Heart right ventricle (tissue), 16 donors: ENCODE results near the gene ZNF621. TPM values are rescaled to one million over a fixed set of nuclear protein-coding genes. Genes with fewer than 3 reads are reported as not detected.

Source experiments
- ATAC-seq, 8 donors: fragments of 200-7000 bp; cut with Tn5 transposase; one replicate each; pipeline ENCODE4 v1.9.1; 2020; ENCODE audit warnings: mild to moderate bottlenecking in 8 of 8, moderate library complexity in 8 of 8, moderate number of reproducible peaks in 1 of 8
- DNase-seq, 2 donors: peaks; one replicate each; pipeline ENCODE4 v3.0.0-alpha.2; 2020
- H3K27ac ChIP-seq, 10 donors: fragments of 200-600 bp; sonication (generic) in 2 of 10; one replicate each; pipeline versions ENCODE4 v1.5.0 to v1.8.0; 2020 to 2022; ENCODE audit warnings: mild to moderate bottlenecking in 3 of 10
- H3K27me3 ChIP-seq, 7 donors: fragments of 200-600 bp; one replicate each; pipeline ENCODE4 v1.8.0; 2021 to 2022; ENCODE audit warnings: mild to moderate bottlenecking in 2 of 7
- H3K36me3 ChIP-seq, 9 donors: fragments of 200-600 bp; sonication (generic) in 1 of 9; one replicate each; pipeline versions ENCODE4 v1.5.0 to v1.8.0; 2020 to 2022; ENCODE audit warnings: mild to moderate bottlenecking in 2 of 9
- H3K4me1 ChIP-seq, 9 donors: fragments of 200-600 bp; sonication (generic) in 1 of 9; one replicate each; pipeline versions ENCODE4 v1.5.0 to v1.8.0; 2020 to 2022; ENCODE audit warnings: mild to moderate bottlenecking in 4 of 9
- H3K4me3 ChIP-seq, 10 donors: fragments of 200-600 bp; sonication (generic) in 2 of 10; one replicate each; pipeline versions ENCODE4 v1.5.0 to v1.8.0; 2020 to 2022; ENCODE audit warnings: mild to moderate bottlenecking in 7 of 10, moderate library complexity in 2 of 10
- H3K9me3 ChIP-seq, 11 donors: fragments of 200-600 bp in 10 of 11; sonication (generic) in 2 of 11; one replicate each; pipeline versions ENCODE4 v1.5.0 to v1.8.0; 2013 to 2022; ENCODE audit warnings: mild to moderate bottlenecking in 2 of 11, control low read depth in 1 of 11, moderate library complexity in 1 of 11
- WGBS, 2 donors: extraction: QIAGEN DNeasy Blood & Tissue Kit; methylation state at CpG; one replicate each; pipeline ENCODE4 v1.1.7; 2013; ENCODE audit warnings: inconsistent platforms in 1 of 2; 5-methylcytosine and 5-hydroxymethylcytosine counted together
- intact Hi-C, 10 donors: fragments of 100-400 bp; cut with DNase I; formaldehyde crosslinking; loops; one replicate each; pipeline versions ENCODE4 v1.11.1 to v1.14.2; 2022
- polyA plus RNA-seq, 2 donors: library from polyadenylated mRNA; stranded (reverse); fragments of 200-250 nt; gene quantifications; one replicate each; pipeline ENCODE4 v1.2.3, GENCODE V29; 2013
- total RNA-seq, 10 donors: library from RNA; stranded (reverse); fragmentation: NEBNext Ultra II Directional in 3 of 10; extraction: Animal tissue kit (Norgen Biotek cat#: 25700) in 3 of 10; gene quantifications; one replicate each; pipeline versions ENCODE4 v1.2.1 to v1.2.4, GENCODE V29; 2021 to 2023
- TF ChIP-seq, protein P1 (sequence below), 9 donors: fragments of 200-600 bp; sonication (generic) in 2 of 9; IDR thresholded peaks; one replicate each; pipeline versions ENCODE4 v1.5.0 to v1.8.0; 2021 to 2022; ENCODE audit warnings: antibody characterized with exemption in 9 of 9, mild to moderate bottlenecking in 5 of 9, moderate library complexity in 1 of 9
- donor health status: Arrhythmogenic right ventricular cardiomyopathy.
- donor health status: ischemic (EF 13 %, LVEDD 7.1; RV severe dilation, severe dysfunction).
- donor health status: healthy with polysubstance abuse.
- donor health status: DM: no; HTN: yes; CAD: no.
- donor health status: DM: no; HTN: no; CAD: no.
- donor health status: ischemic (EF 25% LVEDD 6.9; RV normal size, moderate dysfunction).
- donor health status: ischemic (EF 25% LVEDD 5.7; RV mildly dilated, moderate dysfunction).
- donor health status: healthy.
- donor health status: DM: yes; HTN: yes; CAD: no.
- donor health status: Ischemic cardiomyopathy.
- donor health status: ischemic (EF 35%, LVEDD 5.7; RV mildly dilated, moderate dysfunction).
- donor health status: nonischemic (EF 11% LVEDD 7.7; RV severe dilation, severe dysfunction).
- donor health status: DM: yes; HTN: yes; CAD: no.
- donor health status: PGD.
- donor health status: ischemic (EF 29% LVEDD 5.4; RV normal size, mild dysfunction).
- donor health status: nonischemic (EF 23%, LVEDD 6.1; RV moderate dilation, normal function).

The ZNF621 gene
- total and polyA plus RNA-seq, 12 donors = 5.5 to 14.6 (median 10.5) TPM

DNA sequence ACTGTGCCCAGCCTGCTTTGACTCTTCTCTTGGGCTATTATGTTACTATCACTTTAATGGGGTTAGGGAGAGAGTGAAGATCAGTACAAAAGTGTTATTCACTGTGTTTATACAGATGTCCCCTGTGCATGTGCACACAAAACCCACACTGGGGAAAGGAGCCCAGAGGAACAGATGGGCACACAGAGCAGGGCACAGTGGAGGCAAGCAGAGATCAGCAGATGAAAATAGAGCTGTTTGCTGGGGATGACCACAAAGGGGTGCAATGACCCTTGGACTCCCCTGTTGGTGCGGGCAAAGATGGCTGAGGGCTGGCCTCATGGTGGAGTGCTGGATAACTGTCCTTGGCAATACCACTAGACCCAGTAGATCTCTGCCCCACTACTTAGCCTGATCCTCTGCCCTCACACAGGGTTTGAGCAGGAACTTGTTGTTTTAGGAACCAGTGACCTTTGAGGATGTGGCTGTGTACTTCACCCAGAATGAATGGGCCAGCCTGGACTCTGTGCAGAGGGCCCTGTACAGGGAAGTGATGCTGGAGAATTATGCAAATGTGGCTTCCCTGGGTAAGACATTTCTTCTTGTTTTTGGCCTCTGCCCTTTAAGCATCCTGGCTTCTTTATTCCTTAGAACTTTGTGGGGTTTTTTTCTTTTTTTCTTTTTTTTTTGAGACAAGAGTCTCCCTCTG lies 13.6 kb upstream of the ZNF621 start:
- Histone ChIP-seq H3K27me3 (no peaks in the 10 kb centered on the region), H3K4me1 (peaks cover 0 to 8% (median 6%) of the 10 kb centered on the region in 9 donors), H3K36me3 (peaks cover 0 to 70% (median 4%) of the 10 kb centered on the region in 9 donors), H3K4me3 (no peak overlapping the region), H3K9me3 (no peaks in the 10 kb centered on the region), H3K27ac (no peak overlapping the region)
- TF ChIP-seq, protein P1, sequence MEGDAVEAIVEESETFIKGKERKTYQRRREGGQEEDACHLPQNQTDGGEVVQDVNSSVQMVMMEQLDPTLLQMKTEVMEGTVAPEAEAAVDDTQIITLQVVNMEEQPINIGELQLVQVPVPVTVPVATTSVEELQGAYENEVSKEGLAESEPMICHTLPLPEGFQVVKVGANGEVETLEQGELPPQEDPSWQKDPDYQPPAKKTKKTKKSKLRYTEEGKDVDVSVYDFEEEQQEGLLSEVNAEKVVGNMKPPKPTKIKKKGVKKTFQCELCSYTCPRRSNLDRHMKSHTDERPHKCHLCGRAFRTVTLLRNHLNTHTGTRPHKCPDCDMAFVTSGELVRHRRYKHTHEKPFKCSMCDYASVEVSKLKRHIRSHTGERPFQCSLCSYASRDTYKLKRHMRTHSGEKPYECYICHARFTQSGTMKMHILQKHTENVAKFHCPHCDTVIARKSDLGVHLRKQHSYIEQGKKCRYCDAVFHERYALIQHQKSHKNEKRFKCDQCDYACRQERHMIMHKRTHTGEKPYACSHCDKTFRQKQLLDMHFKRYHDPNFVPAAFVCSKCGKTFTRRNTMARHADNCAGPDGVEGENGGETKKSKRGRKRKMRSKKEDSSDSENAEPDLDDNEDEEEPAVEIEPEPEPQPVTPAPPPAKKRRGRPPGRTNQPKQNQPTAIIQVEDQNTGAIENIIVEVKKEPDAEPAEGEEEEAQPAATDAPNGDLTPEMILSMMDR (IDR thresholded peaks at IDR 0.05) = no peak
- 92 to 100% methylated on average over 1 of the region's 1 CpG for WGBS, 2 donors
- intact Hi-C loops = no loop called here
- DNase-seq (no peak), ATAC-seq (no peak)

DNA sequence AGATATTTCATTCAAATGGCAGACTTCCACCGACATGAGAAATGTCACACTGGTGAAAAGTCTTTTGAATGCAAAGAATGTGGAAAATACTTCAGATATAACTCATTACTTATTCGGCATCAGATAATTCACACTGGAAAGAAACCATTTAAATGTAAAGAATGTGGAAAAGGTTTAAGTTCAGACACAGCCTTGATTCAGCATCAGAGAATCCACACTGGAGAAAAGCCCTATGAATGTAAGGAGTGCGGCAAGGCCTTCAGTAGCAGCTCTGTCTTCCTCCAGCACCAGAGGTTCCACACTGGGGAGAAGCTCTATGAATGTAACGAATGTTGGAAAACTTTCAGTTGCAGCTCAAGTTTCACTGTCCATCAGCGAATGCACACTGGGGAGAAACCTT lies 8.6 kb upstream of the ZNF621 start:
- TF ChIP-seq, protein P1 (IDR thresholded peaks at IDR 0.05) = no peak
- Histone ChIP-seq H3K27me3 (no peaks in the 10 kb centered on the region), H3K9me3 (peaks cover 0 to 3% (median 0%) of the 10 kb centered on the region in 11 donors), H3K4me1 (no peaks in the 10 kb centered on the region), H3K36me3 (peaks cover 0 to 51% (median 13%) of the 10 kb centered on the region in 9 donors), H3K27ac (no peak overlapping the region), H3K4me3 (no peak overlapping the region)
- 74 to 75% methylated on average over 5 of the region's 5 CpGs for WGBS, 2 donors
- no peak for ATAC-seq
- intact Hi-C loops = no loop called here
- no peak for DNase-seq

DNA sequence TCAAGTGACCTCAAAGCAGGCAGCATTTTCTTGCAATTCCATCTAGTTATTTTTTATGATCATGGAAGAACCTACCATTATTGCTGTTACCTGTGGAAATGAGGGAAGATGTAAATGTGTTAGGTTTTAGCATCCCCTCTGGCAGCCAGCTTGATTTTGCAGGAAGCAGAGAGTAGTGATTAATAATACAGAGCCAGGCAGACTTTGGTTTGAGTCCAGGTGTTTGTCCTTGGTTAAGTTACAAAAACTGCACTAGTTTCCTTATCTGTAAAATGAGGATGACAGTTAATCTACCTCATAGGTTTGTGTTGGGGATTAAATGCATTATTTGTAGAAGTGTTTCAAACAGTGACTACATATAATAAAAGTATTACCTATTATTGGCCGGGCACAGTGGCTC lies 6.7 kb upstream of the ZNF621 start:
- DNase-seq (no peak), ATAC-seq (no peak)
- Histone ChIP-seq H3K36me3 (peaks cover 0 to 32% (median 11%) of the 10 kb centered on the region in 9 donors), H3K4me1 (no peaks in the 10 kb centered on the region), H3K27ac (no peak overlapping the region), H3K4me3 (no peak overlapping the region), H3K27me3 (no peaks in the 10 kb centered on the region), H3K9me3 (peaks cover 0 to 3% (median 0%) of the 10 kb centered on the region in 11 donors)
- TF ChIP-seq, protein P1 (IDR thresholded peaks at IDR 0.05) = no peak
- whole genome bisulfite sequencing, 2 donors = 90 to 91% methylated on average over 1 of the region's 1 CpG
- intact Hi-C loops = no loop called here

DNA sequence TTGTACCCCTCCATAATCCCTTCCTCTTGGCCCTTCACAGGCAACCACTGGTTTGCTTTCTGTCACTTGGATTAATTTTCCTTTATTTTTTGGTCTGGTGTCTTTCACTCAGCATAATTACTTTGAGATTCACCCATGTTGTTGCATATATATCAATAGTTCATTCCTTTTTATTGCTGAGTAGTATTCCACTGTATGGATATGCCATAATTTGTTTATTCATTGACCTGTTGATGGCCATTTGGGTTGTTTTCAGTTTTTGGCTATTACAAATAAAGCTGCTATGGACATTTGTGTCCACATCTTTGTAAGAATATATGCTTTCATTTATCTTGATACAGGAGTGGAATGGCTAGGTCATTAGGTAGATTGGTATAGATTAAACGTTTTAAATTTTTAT lies 5.9 kb upstream of the ZNF621 start:
- no peak for ATAC-seq
- Histone ChIP-seq H3K36me3 (peaks cover 0 to 28% (median 11%) of the 10 kb centered on the region in 9 donors), H3K27me3 (no peaks in the 10 kb centered on the region), H3K4me1 (peaks cover 0 to 3% (median 0%) of the 10 kb centered on the region in 9 donors), H3K27ac (no peak overlapping the region), H3K9me3 (peaks cover 0 to 3% (median 0%) of the 10 kb centered on the region in 11 donors), H3K4me3 (no peak overlapping the region)
- intact Hi-C loops = no loop called here
- no peak for DNase-seq
- 93 to 96% methylated on average over 1 of the region's 1 CpG for WGBS, 2 donors
- TF ChIP-seq, protein P1 (IDR thresholded peaks at IDR 0.05) = no peak
